ENCODE measurements around the gene WNT3A.

Gene WNT3A

GRCh38 chr1:228048659-228049298 is 42.0 kb downstream of the WNT3A start:
- CTCF ChIA-PET, result no interaction called here
- TF ChIP-seq, protein P1, sequence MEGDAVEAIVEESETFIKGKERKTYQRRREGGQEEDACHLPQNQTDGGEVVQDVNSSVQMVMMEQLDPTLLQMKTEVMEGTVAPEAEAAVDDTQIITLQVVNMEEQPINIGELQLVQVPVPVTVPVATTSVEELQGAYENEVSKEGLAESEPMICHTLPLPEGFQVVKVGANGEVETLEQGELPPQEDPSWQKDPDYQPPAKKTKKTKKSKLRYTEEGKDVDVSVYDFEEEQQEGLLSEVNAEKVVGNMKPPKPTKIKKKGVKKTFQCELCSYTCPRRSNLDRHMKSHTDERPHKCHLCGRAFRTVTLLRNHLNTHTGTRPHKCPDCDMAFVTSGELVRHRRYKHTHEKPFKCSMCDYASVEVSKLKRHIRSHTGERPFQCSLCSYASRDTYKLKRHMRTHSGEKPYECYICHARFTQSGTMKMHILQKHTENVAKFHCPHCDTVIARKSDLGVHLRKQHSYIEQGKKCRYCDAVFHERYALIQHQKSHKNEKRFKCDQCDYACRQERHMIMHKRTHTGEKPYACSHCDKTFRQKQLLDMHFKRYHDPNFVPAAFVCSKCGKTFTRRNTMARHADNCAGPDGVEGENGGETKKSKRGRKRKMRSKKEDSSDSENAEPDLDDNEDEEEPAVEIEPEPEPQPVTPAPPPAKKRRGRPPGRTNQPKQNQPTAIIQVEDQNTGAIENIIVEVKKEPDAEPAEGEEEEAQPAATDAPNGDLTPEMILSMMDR (IDR thresholded peaks at IDR 0.05; ENCODE audit: insufficient read depth, low read length, missing control alignments), result no peak
- H3K4me3 ChIP-seq (ENCODE audit: low read depth, low read length), result no peak overlapping the region
- POLR2A ChIA-PET, result no interaction called here
- no peak for DNase-seq (ENCODE audit: low read depth, low spot score)

- ChIA-PET POLR2A (no interaction called here), CTCF (no interaction called here)
- DNase-seq (ENCODE audit: low read depth, low spot score), result no peak
- H3K4me3 ChIP-seq (ENCODE audit: low read depth, low read length), result no peak overlapping the region
- TF ChIP-seq, protein P1 (IDR thresholded peaks at IDR 0.05; ENCODE audit: insufficient read depth, low read length, missing control alignments), result no peak
These were observed 43.9 kb downstream of the WNT3A start for GRCh38 chr1:228050571-228051231.

DNA sequence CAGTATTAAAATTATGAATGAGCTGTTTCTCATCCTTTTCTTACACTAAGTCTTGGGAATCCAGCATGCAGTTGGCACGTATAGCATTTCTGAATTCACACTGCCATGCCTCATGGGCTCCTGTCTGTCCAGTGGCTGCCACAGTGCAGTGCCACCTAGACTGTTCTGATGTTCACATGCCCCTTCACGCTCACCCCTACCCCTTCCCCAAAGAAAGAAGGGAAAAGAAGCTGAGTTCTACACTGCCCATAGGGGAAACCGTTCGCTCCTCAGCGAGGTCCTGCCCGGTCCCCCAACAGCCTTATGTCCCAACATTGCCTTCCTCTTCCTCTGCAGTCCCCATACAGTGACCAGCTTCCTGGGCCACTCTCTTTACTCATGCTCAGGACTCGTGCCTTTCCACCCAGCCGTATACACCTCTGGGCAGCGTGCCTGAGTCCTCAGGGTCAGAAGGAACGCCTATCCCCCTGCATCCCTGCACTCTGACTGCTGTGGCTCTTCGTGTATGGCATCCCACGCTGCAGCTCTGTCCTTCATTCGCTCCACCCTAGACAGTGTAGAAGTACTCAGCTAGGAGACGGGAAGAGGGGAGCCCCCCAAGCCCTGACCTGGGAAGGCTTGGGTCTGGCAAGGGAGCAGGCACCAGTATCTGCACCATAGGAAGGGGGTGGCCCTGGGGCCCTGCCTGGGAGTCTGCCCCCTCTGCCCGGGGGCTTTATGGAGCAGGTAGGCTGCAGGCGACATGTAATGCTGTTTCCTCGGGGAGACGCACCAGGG is 51.6 kb downstream of the WNT3A start:
- H3K4me3 ChIP-seq (ENCODE audit: low read depth, low read length), result no peak overlapping the region

DNA sequence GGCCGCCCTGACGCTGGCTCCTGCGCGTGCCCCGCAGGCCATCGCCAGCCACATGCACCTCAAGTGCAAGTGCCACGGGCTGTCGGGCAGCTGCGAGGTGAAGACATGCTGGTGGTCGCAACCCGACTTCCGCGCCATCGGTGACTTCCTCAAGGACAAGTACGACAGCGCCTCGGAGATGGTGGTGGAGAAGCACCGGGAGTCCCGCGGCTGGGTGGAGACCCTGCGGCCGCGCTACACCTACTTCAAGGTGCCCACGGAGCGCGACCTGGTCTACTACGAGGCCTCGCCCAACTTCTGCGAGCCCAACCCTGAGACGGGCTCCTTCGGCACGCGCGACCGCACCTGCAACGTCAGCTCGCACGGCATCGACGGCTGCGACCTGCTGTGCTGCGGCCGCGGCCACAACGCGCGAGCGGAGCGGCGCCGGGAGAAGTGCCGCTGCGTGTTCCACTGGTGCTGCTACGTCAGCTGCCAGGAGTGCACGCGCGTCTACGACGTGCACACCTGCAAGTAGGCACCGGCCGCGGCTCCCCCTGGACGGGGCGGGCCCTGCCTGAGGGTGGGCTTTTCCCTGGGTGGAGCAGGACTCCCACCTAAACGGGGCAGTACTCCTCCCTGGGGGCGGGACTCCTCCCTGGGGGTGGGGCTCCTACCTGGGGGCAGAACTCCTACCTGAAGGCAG is 52.3 kb downstream of the WNT3A start:
- ChIA-PET POLR2A (no interaction called here), CTCF (no interaction called here)
- no peak overlapping the region for H3K4me3 ChIP-seq (ENCODE audit: low read depth, low read length)
- TF ChIP-seq, protein P1 (IDR thresholded peaks at IDR 0.05; ENCODE audit: insufficient read depth, low read length, missing control alignments), result no peak
- no peak for DNase-seq (ENCODE audit: low read depth, low spot score)

More for the DNA sequence above, 51.6 kb downstream of the WNT3A start:
- DNase-seq (ENCODE audit: low read depth, low spot score), result no peak
- ChIA-PET CTCF (interaction anchor here (1.0 kb wide), 1 partner anchor 12 kb away, joined by 4 read pairs; no protein-coding TSS in a partner anchor), POLR2A (no interaction called here)
- TF ChIP-seq, protein P1 (IDR thresholded peaks at IDR 0.05; ENCODE audit: insufficient read depth, low read length, missing control alignments), result no peak

DNA sequence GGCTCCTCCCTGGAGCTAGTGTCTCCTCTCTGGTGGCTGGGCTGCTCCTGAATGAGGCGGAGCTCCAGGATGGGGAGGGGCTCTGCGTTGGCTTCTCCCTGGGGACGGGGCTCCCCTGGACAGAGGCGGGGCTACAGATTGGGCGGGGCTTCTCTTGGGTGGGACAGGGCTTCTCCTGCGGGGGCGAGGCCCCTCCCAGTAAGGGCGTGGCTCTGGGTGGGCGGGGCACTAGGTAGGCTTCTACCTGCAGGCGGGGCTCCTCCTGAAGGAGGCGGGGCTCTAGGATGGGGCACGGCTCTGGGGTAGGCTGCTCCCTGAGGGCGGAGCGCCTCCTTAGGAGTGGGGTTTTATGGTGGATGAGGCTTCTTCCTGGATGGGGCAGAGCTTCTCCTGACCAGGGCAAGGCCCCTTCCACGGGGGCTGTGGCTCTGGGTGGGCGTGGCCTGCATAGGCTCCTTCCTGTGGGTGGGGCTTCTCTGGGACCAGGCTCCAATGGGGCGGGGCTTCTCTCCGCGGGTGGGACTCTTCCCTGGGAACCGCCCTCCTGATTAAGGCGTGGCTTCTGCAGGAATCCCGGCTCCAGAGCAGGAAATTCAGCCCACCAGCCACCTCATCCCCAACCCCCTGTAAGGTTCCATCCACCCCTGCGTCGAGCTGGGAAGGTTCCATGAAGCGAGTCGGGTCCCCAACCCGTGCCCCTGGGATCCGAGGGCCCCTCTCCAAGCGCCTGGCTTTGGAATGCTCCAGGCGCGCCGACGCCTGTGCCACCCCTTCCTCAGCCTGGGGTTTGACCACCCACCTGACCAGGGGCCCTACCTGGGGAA is 53.0 kb downstream of the WNT3A start:
- ChIA-PET POLR2A (no interaction called here), CTCF (no interaction called here)
- TF ChIP-seq, protein P1 (IDR thresholded peaks at IDR 0.05; ENCODE audit: insufficient read depth, low read length, missing control alignments), result no peak
- H3K4me3 ChIP-seq (ENCODE audit: low read depth, low read length), result no peak overlapping the region; the same call in 1 of the 2 replicates
- DNase-seq (ENCODE audit: low read depth, low spot score), result no peak

All from AG04449 (cell line).